GM21447 (cell line): Measurements from ENCODE around the gene PPP4R4.
"Not testable (repeated sequence)": the region's sequence is repeated elsewhere in the genome, so short reads cannot be mapped to it uniquely, and the experiment has no call there.

Experiments used
- ATAC-seq: cut with Tn5 transposase; IDR thresholded peaks from one replicate; pipeline ENCODE4 v1.9.1; 2021; ENCODE audit not compliant: unreplicated experiment

PPP4R4 gene

GRCh38 chr14:94177806-94178205 lies 3.7 kb downstream of the PPP4R4 start:
- no peak for ATAC-seq

GRCh38 chr14:94179244-94179643 lies 5.1 kb downstream of the PPP4R4 start:
- ATAC-seq, result no peak

GRCh38 chr14:94180655-94181271 lies 6.6 kb downstream of the PPP4R4 start:
- ATAC-seq, result no peak

GRCh38 chr14:94181835-94182234 lies 7.7 kb downstream of the PPP4R4 start:
- no peak for ATAC-seq

- ATAC-seq, result no peak
Observed at GRCh38 chr14:94192536-94192935, 18.4 kb downstream of the PPP4R4 start.

- ATAC-seq, result no peak
Observed at GRCh38 chr14:94193776-94194175, 19.7 kb downstream of the PPP4R4 start.

GRCh38 chr14:94196057-94196456 lies 21.9 kb downstream of the PPP4R4 start:
- ATAC-seq, result no peak

GRCh38 chr14:94203473-94204210 lies 29.5 kb downstream of the PPP4R4 start:
- no peak for ATAC-seq

- no peak for ATAC-seq
Observed at GRCh38 chr14:94213021-94213420, 38.9 kb downstream of the PPP4R4 start.

GRCh38 chr14:94213741-94214140 lies 39.6 kb downstream of the PPP4R4 start:
- no peak for ATAC-seq

- ATAC-seq, result no peak
Observed at GRCh38 chr14:94217116-94217515, 43.0 kb downstream of the PPP4R4 start.

- not testable (repeated sequence) for ATAC-seq
Observed at GRCh38 chr14:94218198-94218886, 44.2 kb downstream of the PPP4R4 start.

- no peak for ATAC-seq
Observed at GRCh38 chr14:94224040-94224439, 49.9 kb downstream of the PPP4R4 start.

GRCh38 chr14:94225460-94226378 lies 51.6 kb downstream of the PPP4R4 start:
- ATAC-seq, result no peak

- no peak for ATAC-seq
Observed at GRCh38 chr14:94227029-94227428, 52.9 kb downstream of the PPP4R4 start.

GRCh38 chr14:94237046-94237445 lies 62.9 kb downstream of the PPP4R4 start:
- no peak for ATAC-seq

- ATAC-seq, result no peak
Observed at GRCh38 chr14:94237983-94238382, 63.9 kb downstream of the PPP4R4 start.

GRCh38 chr14:94239406-94239805 lies 65.3 kb downstream of the PPP4R4 start:
- ATAC-seq, result no peak

- no peak for ATAC-seq
Observed at GRCh38 chr14:94244182-94244581, 70.1 kb downstream of the PPP4R4 start.

GRCh38 chr14:94264195-94264594 lies 90.1 kb downstream of the PPP4R4 start:
- not testable (repeated sequence) for ATAC-seq

- ATAC-seq, result no peak
Observed at GRCh38 chr14:94267352-94267751, 93.2 kb downstream of the PPP4R4 start.
